SK-N-MC (cell line): ENCODE measurements around the gene PDK2.

Experiments
- EZH2 ChIP-seq: fragments of 200-600 bp; sonication (generic); IDR thresholded peaks from one replicate; pipeline ENCODE4 v1.6.1; 2017; ENCODE audit warnings: antibody characterized with exemption
- FOXP2 ChIP-seq: optimal IDR thresholded peaks from 2 replicates; pipeline ENCODE3; 2011; ENCODE audit warnings: mild to moderate bottlenecking, moderate library complexity; ENCODE audit not compliant: insufficient read depth; ENCODE audit errors: extremely low read length, control extremely low read depth
- POLR2AphosphoS5 ChIP-seq: IDR thresholded peaks from 2 replicates; pipeline ENCODE4 v1.6.1; 2012; ENCODE audit warnings: mild to moderate bottlenecking, low read depth, low read length, borderline replicate concordance

DNA sequence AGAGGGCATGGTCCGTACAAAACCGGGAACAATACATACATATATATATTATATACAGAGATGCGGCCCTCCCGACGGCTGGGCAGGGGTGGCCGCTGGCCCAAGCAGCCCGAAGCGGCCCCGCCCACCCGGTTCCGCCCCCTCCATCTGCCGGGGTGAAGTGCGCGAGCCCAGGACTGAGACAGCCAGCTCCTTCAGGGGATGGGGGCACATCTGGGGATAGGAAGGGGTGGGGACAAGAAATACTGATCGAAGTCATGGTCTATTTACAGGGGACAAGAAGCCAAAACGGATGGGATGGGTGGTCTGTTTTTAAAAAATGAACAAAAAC is 38.6 kb downstream of the PDK2 start:
- TF ChIP-seq EZH2 (no peak), POLR2AphosphoS5 (no peak), FOXP2 (no peak)
